HG03066 (cell line): ENCODE data around the gene ORAI2.
A peak's percentile ranks its signal among the peaks of the same experiment; 100 is the strongest.
"Not testable (repeated sequence)": the region's sequence is repeated elsewhere in the genome, so short reads cannot be mapped to it uniquely, and the experiment has no call there.

Experiments
- ATAC-seq: cut with Tn5 transposase; IDR thresholded peaks from one replicate; pipeline ENCODE4 v1.9.1; 2021; ENCODE audit warnings: low read depth; ENCODE audit not compliant: unreplicated experiment

Gene ORAI2

GRCh38 chr7:102444961-102445673, 11.7 kb downstream of the ORAI2 start:
- peak; percentile 38 for ATAC-seq

- no peak for ATAC-seq
These were observed 12.3 kb downstream of the ORAI2 start for GRCh38 chr7:102445674-102446071.

- ATAC-seq, result no peak
These were observed 13.2 kb downstream of the ORAI2 start for GRCh38 chr7:102446387-102447156.

GRCh38 chr7:102447311-102447710, 13.9 kb downstream of the ORAI2 start:
- ATAC-seq, result no peak

- no peak for ATAC-seq
These were observed 15.8 kb downstream of the ORAI2 start for GRCh38 chr7:102449136-102449535.

- ATAC-seq, result no peak
These were observed 16.9 kb downstream of the ORAI2 start for GRCh38 chr7:102450242-102450641.

- ATAC-seq, result no peak
These were observed 18.1 kb downstream of the ORAI2 start for GRCh38 chr7:102451371-102452054.

GRCh38 chr7:102452451-102452850, 19.1 kb downstream of the ORAI2 start:
- ATAC-seq, result no peak

- no peak for ATAC-seq
These were observed 19.9 kb downstream of the ORAI2 start for GRCh38 chr7:102453319-102453718.

- ATAC-seq, result no peak
These were observed 21.1 kb downstream of the ORAI2 start for GRCh38 chr7:102454468-102454867.

GRCh38 chr7:102454932-102455331, 21.6 kb downstream of the ORAI2 start:
- ATAC-seq, result not testable (repeated sequence)

- no peak for ATAC-seq
These were observed 22.2 kb downstream of the ORAI2 start for GRCh38 chr7:102455596-102455995.

GRCh38 chr7:102456327-102456726, 23.0 kb downstream of the ORAI2 start:
- no peak for ATAC-seq

- ATAC-seq, result no peak
These were observed 24.1 kb downstream of the ORAI2 start for GRCh38 chr7:102457352-102457924.

GRCh38 chr7:102459221-102459844, 26.0 kb downstream of the ORAI2 start:
- ATAC-seq, result no peak

- no peak for ATAC-seq
These were observed 27.1 kb downstream of the ORAI2 start for GRCh38 chr7:102460467-102460866.

GRCh38 chr7:102463841-102464576, 30.6 kb downstream of the ORAI2 start:
- no peak for ATAC-seq

GRCh38 chr7:102464577-102465280, 31.4 kb downstream of the ORAI2 start, which contains the start of the genes ALKBH4 and LRWD1:
Gene ALKBH4, minus strand, starts transcription at chr7:102464863. Its CDS starts 27 bp downstream, at chr7:102464836.
Gene LRWD1, plus strand, starts transcription at chr7:102464984. Its CDS starts 97 bp downstream, at chr7:102465081.
- peak; percentile 82 for ATAC-seq

- ATAC-seq, result no peak
These were observed 32.7 kb downstream of the ORAI2 start for GRCh38 chr7:102466097-102466496.
